Kasumi-1 (cell line): Measurements from ENCODE around the gene APOA4.

ENCODE experiments used
- DNase-seq, 2 experiments: peaks; one replicate each; lab custom pipeline; 2025; lab: John Stamatoyannopoulos, UW

The APOA4 gene

GRCh38 chr11:116823031-116823843 lies at the start of gene APOA4:
TSS of gene APOA4 (minus strand) at chr11:116823304. CDS start at chr11:116823191, 113 bp downstream.
- no peak for DNase-seq

- peak in 1 of 2 experiments; percentile 19 for DNase-seq
Measured at GRCh38 chr11:116871248-116871647, 48.1 kb upstream of the APOA4 start.

GRCh38 chr11:116870054-116870453 lies 47.0 kb upstream of the APOA4 start:
- DNase-seq, result peak; percentile 98 to 99

GRCh38 chr11:116869610-116870009 lies 46.5 kb upstream of the APOA4 start:
- peak in 1 of 2 experiments; percentile 36 for DNase-seq

GRCh38 chr11:116868066-116868465 lies 45.0 kb upstream of the APOA4 start:
- DNase-seq, result no peak

GRCh38 chr11:116867619-116868018 lies 44.5 kb upstream of the APOA4 start:
- no peak for DNase-seq

GRCh38 chr11:116866804-116867455 lies 43.8 kb upstream of the APOA4 start:
- no peak for DNase-seq

GRCh38 chr11:116865696-116866095 lies 42.6 kb upstream of the APOA4 start:
- DNase-seq, result no peak

- no peak for DNase-seq
Measured at GRCh38 chr11:116864531-116864930, 41.4 kb upstream of the APOA4 start.

- no peak for DNase-seq
Measured at GRCh38 chr11:116862951-116863350, 39.8 kb upstream of the APOA4 start.

- no peak for DNase-seq
Measured at GRCh38 chr11:116862185-116862584, 39.1 kb upstream of the APOA4 start.

- DNase-seq, result no peak
Measured at GRCh38 chr11:116861539-116861938, 38.4 kb upstream of the APOA4 start.

GRCh38 chr11:116860303-116860702 lies 37.2 kb upstream of the APOA4 start:
- DNase-seq, result no peak

- DNase-seq, result no peak
Measured at GRCh38 chr11:116859175-116859574, 36.1 kb upstream of the APOA4 start.

- no peak for DNase-seq
Measured at GRCh38 chr11:116857936-116858335, 34.8 kb upstream of the APOA4 start.

GRCh38 chr11:116857316-116857715 lies 34.2 kb upstream of the APOA4 start:
- no peak for DNase-seq

- no peak for DNase-seq
Measured at GRCh38 chr11:116856423-116856822, 33.3 kb upstream of the APOA4 start.

GRCh38 chr11:116855413-116855812 lies 32.3 kb upstream of the APOA4 start:
- DNase-seq, result no peak

GRCh38 chr11:116853461-116854073 lies 30.5 kb upstream of the APOA4 start:
- DNase-seq, result peak; percentile 95 to 96

- DNase-seq, result no peak
Measured at GRCh38 chr11:116852261-116853031, 29.3 kb upstream of the APOA4 start.

- DNase-seq, result peak; percentile 72 to 77
Measured at GRCh38 chr11:116851626-116852025, 28.5 kb upstream of the APOA4 start.

GRCh38 chr11:116849486-116849885 lies 26.4 kb upstream of the APOA4 start:
- DNase-seq, result peak in 1 of 2 experiments; percentile 30
